ENCODE measurements around the gene GNAI3. TPM values are rescaled to one million over a fixed set of nuclear protein-coding genes. Genes with fewer than 3 reads are reported as not detected.

The GNAI3 gene
- total and polyA plus RNA-seq, 2 of the 13 experiments (the other 11 are each of a cell fraction or from before 2014, with no cell fraction given): 4.3 to 9.0 TPM

DNA sequence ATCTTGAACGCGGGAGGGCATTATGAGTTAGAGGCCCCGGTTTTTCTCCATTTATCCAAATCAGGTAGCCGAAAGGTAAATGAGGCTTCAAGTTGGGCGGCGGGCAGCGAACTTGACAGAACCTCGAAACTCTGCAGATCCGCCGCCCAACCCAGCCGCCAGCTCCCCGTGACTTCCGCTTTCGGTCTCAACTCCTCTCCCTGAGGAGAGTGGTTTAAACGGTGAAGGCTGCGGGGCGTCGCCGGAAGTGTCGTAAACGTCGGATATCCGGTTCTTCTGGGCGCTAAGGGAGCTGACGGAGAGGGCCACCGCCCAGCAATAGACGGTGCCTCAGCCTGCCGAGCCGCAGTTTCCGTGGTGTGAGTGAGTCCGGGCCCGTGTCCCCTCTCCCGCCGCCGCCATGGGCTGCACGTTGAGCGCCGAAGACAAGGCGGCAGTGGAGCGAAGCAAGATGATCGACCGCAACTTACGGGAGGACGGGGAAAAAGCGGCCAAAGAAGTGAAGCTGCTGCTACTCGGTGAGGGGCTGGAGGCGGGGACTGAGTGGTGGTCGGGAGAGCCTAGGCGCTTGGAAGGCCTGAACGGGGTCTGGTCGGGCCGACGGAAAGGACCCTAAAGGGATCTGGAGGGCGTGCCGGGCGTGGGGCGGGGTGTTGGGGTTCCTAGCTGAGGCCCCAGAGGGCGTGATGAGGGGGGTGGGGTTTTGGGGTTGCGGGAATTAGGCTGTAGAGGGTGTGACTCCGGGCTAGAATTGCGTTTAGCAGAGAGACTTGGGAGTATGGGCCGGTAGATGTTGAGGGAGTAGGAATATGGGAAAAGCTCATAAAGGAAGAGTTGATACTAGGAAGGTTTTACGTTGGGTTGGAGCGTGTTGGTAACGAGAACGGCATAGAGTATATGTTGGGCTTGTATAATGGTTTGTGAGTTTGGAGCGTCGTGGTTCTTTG lies at the start of gene GNAI3 (continued):
- TF ChIP-seq CHD4 (IDR thresholded peaks at IDR 0.05; ENCODE audit: borderline replicate concordance, low read length) (no peak), IKZF4 (CRISPR knock-in tag; IDR thresholded peaks at IDR 0.05; ENCODE audit: borderline replicate concordance, low read depth, not compliant biosample characterization) (peak; percentile 88), ZNF605 (CRISPR knock-in tag; IDR thresholded peaks at IDR 0.05) (peak; percentile 90), NFATC3 (CRISPR knock-in tag; IDR thresholded peaks at IDR 0.05) (no peak), MYC (CRISPR knock-in tag; IDR thresholded peaks at IDR 0.05; ENCODE audit: borderline replicate concordance) (peak; percentile 68; the same call in 1 of the 2 replicates), RELA (CRISPR knock-in tag; IDR thresholded peaks at IDR 0.05) (no peak), ZBTB33 (CRISPR knock-in tag; IDR thresholded peaks at IDR 0.05) (0 out of 2 replicates have a peak, but pooled peaks have one; percentile 16), DMAP1 (CRISPR knock-in tag; IDR thresholded peaks at IDR 0.05) (peak; percentile 85), FOXO4 (CRISPR knock-in tag; conservative IDR thresholded peaks at IDR 0.05) (no peak), NFKB2 (CRISPR knock-in tag; IDR thresholded peaks at IDR 0.05; ENCODE audit: borderline replicate concordance) (peak; percentile 51; the same call in 1 of the 2 replicates), BHLHE40 (IDR thresholded peaks at IDR 0.05; ENCODE audit: low read length) (peak; percentile 43; the same call in 1 of the 2 replicates), ZNF615 (CRISPR knock-in tag; IDR thresholded peaks at IDR 0.05; ENCODE audit: borderline replicate concordance) (no peak), ZNF34 (CRISPR knock-in tag; IDR thresholded peaks at IDR 0.05; ENCODE audit: borderline replicate concordance) (no peak), ZNF724P (CRISPR knock-in tag; IDR thresholded peaks at IDR 0.05; ENCODE audit: borderline replicate concordance) (peak; percentile 85), ZNF160 (CRISPR knock-in tag; IDR thresholded peaks at IDR 0.05) (no peak; the same call in 1 of the 2 replicates), ASH2L (IDR thresholded peaks at IDR 0.05; ENCODE audit: insufficient read length, low read depth, low read length) (peak; percentile 86), SP2 (CRISPR knock-in tag; IDR thresholded peaks at IDR 0.05) (peak; percentile 76), KLF13 (CRISPR knock-in tag; IDR thresholded peaks at IDR 0.05) (no peak), ZNF510 (CRISPR knock-in tag; IDR thresholded peaks at IDR 0.05; ENCODE audit: low read depth) (peak; percentile 52; the same call in 1 of the 2 replicates), ZKSCAN8 (CRISPR knock-in tag; IDR thresholded peaks at IDR 0.05; ENCODE audit: borderline replicate concordance) (no peak), PAWR (CRISPR knock-in tag; IDR thresholded peaks at IDR 0.05; ENCODE audit: borderline replicate concordance) (0 out of 2 replicates have a peak, but pooled peaks have one; percentile 46), ZNF740 (CRISPR knock-in tag; IDR thresholded peaks at IDR 0.05) (no peak)
- TF ChIP-seq, protein P1, sequence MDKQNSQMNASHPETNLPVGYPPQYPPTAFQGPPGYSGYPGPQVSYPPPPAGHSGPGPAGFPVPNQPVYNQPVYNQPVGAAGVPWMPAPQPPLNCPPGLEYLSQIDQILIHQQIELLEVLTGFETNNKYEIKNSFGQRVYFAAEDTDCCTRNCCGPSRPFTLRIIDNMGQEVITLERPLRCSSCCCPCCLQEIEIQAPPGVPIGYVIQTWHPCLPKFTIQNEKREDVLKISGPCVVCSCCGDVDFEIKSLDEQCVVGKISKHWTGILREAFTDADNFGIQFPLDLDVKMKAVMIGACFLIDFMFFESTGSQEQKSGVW (CRISPR knock-in tag; IDR thresholded peaks at IDR 0.05; ENCODE audit: borderline replicate concordance): no peak
